Neural progenitor cell (in vitro differentiated cells): Measurements from ENCODE around the gene HERC2.

Source experiments
- CTCF ChIP-seq: fragments of 200-600 bp; sonication (generic); IDR thresholded peaks from 2 replicates; pipeline ENCODE4 v1.5.1; 2017; ENCODE audit warnings: antibody characterized with exemption, mild to moderate bottlenecking
- EZH2 ChIP-seq: fragments of 200-600 bp; sonication (generic); IDR thresholded peaks from 2 replicates; pipeline ENCODE4 v1.6.1; 2017; ENCODE audit warnings: antibody characterized with exemption, mild to moderate bottlenecking, moderate library complexity
- EZH2phosphoT487 ChIP-seq: fragments of 200-600 bp; sonication (generic); IDR thresholded peaks from 2 replicates; pipeline ENCODE4 v1.6.1; 2017; ENCODE audit warnings: antibody characterized with exemption

DNA sequence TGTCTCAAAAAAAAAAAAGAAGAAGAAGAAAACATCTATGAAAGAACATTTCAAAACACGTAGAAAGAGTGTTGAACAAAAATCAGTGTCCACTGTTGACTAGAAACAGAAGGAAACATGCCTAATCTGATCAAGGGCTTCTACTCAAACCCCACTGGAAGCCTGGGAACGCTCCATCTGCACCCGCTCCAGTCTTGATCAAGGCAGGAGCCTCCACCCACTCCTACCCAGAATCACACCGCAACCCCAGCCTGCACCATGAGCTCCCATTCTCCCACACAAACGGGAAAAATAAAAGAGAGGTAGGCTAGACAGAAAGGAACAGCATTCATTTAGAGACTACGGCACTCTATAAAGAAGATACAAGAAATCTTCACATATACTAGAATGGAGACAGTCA lies 181.9 kb downstream of the HERC2 start:
- no peak for TF ChIP-seq CTCF
- TF ChIP-seq EZH2, result no peak
- no peak for TF ChIP-seq EZH2phosphoT487
